Activated naive CD8-positive, alpha-beta T cell treated with anti-CD3 and anti-CD28 coated beads, Interleukin-2, amount 50 U/mL, for 16 hours (primary cell): ENCODE data around the gene PPARD.
"Not testable (repeated sequence)": the region's sequence is repeated elsewhere in the genome, so short reads cannot be mapped to it uniquely, and the experiment has no call there.

Experiments
- DNase-seq: peaks from one replicate; pipeline ENCODE4 v3.0.0-alpha.2; 2020; ENCODE audit warnings: low read depth, low spot score

PPARD gene

DNA sequence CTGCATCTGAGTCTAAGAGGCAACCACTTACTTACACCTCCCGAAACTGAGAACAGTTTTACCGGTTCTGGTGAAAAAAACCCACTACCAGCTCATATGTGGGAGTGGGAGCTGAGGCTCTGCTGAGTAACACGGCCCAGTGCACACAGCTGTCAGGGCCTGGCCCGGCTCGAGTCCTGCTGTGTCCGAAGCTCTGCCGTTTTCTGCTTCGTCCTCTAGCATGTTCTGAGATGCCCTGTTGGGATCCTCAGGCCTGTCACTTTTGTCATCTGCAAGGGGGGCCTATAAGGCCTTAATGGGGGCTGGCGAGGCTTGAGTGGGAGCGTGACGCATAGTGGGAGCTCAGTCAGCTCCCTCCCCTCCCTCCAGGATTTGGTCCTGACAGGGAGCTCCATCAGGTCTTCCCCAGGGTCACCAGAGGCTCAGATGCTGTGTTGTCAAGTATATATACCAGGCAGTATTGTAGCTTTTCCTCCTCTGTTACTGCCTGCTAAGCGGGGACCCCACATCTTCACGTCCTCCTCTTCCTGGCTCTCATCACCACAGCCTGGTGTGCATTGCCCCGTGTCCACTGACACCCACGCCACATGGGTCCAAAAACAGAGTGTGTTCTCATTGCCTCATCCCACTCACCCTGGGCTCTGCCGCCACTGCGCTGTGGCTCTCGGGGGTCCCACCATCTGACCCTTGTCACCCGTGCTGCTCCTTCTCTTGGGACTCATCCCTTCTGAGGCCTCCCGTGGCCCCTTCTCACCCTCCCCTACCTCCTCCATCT lies 64.5 kb downstream of the PPARD start:
- DNase-seq = no peak

DNA sequence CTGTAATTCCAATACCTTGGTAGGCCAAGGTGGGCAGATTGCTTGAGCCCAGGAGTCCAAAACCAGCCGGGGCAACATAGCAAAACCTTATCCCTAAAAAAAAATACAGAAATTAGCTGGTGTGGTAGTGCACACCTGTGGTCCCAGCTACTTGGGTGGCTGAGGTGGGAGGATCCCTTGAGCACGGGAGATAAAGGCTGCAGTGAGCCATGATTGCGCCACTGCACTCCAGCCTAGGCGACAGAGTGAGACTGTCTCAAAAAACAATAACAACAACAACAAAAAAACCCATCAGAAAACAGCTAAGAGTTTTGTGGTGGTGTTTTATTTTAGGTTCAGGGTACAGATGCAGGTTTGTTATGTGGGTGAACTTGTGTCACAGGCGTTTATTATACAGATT lies 66.9 kb downstream of the PPARD start:
- no peak for DNase-seq

DNA sequence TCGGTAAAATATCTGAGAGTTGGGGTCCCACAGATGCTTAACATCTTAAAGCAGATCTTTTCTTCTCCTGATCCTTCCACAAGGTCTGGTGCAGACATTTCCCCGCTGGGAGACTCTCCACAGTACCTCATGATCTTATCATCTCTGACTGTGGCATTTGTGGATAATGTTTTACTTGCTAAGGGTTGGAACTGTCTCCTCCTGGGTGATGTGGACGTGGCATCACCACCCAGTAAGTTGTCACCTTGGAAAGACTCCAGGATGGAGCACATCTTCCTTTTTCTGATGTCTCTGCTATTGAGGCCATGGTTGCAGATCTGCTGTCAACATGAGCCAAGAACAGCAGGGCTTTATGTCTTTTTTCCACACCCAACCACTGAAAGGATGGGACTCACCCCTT lies 67.8 kb downstream of the PPARD start:
- no peak for DNase-seq

DNA sequence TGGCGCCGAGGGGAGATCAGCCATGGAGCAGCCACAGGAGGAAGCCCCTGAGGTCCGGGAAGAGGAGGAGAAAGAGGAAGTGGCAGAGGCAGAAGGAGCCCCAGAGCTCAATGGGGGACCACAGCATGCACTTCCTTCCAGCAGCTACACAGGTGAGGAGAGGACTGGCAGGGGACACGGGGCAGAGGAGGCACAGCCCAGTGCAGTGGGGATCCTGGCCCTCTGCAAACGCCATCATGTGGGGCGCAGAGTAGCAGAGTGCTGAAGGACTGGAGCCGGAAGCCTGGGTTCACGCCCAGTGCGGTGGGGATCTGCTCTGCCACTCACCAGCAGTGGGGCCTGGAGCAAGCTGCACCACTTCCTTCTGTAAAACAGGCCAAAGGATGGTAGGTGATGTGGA lies 68.7 kb downstream of the PPARD start:
- no peak for DNase-seq

DNA sequence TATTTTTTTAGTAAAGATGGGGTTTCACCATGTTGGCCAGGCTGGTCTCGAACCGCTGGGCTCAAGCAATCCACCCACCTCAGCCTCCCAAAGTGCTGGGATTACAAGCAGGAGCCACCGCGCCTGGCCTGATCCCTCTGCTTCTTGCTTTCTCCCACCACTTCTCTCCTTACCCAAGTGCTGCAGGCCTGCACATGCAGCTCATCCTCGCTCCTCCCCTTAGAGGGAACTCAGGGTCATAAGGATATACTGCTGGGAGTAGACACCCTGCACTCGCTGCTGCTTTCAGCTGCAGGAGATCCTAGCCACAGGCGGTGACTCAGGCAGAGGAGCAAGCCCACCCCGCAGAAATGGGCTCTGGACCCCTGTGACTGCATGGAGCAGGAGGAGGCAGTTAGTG lies 69.7 kb downstream of the PPARD start:
- no peak for DNase-seq

DNA sequence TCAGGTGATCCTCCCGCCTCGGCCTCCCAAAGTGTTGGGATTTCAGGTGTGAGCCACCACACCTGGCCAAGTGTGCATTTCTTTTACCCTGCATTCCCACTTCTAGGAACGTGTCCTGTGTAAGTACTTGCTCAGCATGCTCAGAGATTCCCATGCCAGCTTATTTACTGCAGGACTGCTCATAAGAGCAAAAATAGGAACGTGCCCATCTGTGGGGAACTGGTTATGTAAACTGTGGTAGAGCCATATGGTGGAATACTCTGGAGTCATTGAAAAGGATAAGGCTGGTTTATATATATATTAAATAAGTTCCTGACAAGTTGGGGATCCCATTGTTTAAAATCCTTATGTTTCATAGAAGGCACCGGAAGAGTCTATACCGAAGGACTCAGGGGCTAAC lies 71.6 kb downstream of the PPARD start:
- DNase-seq = no peak

DNA sequence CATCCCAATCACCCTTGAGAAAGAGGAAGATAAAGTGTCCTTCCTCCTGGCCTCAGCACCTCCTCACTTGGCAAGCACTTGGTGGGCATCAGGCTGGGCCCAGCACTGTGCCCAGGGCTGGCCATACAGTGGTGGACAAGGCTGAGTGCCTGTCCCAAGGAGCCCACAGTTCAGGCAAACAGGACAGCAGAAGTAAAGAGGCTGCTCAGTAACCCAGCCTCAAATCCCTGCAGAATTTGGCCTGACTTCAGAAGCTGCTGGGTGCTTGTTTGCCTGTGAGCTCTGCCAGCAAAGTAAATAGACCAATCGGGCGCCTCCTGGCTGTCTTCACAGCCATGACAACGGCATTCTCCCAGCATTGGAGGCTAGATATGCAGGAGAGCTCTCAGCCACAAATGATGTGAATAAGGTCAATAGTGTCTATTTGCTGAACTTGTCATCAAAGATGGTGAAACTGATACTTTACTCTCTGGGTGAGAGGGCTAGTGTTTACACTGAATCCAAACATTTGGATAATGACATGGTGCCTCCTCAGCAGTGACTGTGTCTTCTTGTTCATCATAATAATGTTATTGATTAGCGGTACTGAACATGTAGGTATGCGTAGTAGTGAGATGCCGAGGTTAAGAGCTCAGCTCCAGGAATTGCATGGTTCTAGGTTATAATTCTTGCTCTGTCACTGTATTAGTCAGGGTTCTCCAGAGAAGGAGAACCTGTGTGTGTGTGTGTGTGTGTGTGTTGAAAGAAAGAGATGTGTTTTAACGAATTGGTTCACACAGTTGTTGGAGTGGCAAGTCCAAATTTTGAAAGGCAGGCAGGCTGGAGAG lies 72.9 kb downstream of the PPARD start:
- no peak for DNase-seq

DNA sequence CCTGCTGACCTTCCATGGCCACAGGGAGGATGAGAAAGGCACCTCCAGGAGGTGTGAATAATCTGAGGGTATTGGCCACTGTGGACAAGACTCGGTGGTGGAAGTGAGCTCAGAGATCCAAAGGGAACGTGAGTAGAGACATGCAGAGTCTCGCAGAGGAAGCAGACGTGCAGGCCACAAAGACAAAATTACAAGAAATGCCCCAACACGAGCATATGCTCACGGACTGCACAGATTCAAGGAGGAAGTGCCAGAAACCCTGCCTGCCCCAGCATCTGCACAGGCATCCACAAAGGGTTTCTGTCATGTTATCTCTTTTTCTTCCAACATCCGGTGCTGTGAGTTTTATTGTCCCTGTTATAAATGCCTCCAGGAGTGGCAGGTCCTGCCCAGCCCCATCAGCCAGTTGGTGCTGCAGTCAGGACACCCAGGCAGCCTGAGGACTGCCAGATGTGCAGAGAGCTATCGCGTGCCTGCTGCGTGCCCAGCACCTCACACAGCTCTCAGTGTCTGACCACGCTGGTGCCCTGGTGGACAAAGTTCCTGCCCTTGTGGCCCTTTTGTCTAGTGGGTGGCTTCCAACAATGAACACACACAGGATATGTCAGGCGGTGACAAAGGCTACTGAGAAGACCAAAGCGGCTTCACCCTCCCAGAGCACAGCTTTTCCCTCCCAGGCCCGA lies 75.8 kb downstream of the PPARD start:
- no peak for DNase-seq

DNA sequence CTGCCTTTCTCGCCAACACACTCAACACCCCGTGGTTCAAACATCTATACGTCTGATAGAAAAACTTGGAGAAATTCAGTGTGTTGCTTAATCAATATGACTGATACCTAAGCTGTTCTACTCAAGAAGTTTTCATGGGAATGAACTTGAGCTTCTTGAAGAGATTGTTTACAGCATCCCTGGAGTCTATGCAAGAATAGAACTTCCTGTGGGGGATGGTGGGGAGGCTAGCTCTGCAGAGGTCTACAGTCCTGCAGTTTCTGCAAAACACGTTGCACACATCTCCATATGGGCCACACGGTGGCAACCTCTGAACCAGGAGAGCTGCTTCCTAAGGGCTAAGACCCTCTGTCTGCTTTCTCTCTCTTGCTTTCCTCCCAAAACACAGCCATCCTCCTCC lies 77.1 kb downstream of the PPARD start:
- DNase-seq = no peak

DNA sequence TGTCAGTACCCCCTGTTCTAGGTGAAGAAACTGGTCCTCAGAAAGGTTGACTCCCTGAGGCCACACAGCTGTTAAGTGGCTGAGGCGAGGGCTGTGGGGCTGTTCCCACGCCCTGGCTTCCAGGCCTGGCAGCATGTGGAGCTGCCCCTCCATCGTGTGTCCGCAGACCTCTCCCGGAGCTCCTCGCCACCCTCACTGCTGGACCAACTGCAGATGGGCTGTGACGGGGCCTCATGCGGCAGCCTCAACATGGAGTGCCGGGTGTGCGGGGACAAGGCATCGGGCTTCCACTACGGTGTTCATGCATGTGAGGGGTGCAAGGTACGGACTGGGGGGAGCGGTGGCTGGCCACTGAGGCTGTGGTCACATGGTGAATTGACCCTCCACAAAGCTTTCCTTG lies 77.6 kb downstream of the PPARD start:
- no peak for DNase-seq

DNA sequence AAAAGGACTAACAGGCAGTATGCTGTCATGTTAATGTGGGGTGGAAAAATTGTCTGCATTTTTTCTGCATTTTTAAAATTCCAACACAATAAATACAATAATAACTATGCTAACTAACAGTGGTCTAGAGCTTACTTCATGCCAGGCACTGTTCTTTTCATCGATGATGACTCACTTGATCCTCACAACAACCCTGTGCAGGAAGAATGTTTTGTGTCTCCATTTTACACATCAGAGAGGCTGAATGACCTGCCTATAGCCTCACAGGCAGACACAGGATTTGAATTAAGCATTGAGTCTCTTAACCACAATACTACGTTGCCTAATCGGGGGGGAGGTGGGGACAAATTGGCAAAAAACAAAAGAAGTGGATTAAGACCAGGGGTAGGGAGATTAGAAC lies 82.9 kb downstream of the PPARD start:
- no peak for DNase-seq

DNA sequence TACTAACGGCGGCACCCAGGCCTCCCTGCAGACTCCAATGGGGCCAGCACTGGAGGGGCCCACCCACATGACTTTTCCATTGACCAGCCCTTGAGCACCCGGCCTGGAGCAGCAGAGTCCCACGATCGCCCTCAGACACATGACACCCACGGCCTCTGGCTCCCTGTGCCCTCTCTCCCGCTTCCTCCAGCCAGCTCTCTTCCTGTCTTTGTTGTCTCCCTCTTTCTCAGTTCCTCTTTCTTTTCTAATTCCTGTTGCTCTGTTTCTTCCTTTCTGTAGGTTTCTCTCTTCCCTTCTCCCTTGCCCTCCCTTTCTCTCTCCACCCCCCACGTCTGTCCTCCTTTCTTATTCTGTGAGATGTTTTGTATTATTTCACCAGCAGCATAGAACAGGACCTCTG lies 83.7 kb downstream of the PPARD start:
- DNase-seq = no peak

DNA sequence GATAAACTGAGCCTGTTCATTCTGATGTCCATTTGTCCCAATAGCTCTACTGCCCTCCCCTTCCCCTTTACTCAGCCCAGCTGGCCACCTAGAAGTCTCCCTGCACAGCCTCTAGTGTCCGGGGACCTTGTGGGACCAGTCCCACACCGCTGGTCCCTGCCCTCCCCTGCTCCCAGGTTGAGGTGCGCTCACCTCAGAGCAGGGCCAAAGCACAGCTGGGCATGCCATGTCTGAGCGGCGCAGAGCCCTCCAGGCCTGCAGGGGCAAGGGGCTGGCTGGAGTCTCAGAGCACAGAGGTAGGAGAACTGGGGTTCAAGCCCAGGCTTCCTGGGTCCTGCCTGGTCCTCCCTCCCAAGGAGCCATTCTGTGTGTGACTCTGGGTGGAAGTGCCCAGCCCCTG lies 85.1 kb downstream of the PPARD start:
- no peak for DNase-seq

DNA sequence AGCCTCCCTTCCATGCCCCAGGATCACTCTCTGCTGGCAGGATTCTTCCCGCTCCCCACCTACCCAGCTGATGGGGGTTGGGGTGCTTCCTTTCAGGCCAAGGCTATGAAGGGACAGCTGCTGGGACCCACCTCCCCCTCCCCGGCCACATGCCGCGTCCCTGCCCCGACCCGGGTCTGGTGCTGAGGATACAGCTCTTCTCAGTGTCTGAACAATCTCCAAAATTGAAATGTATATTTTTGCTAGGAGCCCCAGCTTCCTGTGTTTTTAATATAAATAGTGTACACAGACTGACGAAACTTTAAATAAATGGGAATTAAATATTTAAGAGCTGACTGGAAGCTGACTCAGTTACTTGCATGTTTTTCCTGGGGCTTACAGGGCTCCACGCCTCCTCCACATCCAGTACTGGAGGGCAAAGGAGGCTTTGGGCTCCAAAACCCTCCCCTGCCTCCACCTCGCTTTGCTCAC lies 85.5 kb downstream of the PPARD start:
- no peak for DNase-seq

DNA sequence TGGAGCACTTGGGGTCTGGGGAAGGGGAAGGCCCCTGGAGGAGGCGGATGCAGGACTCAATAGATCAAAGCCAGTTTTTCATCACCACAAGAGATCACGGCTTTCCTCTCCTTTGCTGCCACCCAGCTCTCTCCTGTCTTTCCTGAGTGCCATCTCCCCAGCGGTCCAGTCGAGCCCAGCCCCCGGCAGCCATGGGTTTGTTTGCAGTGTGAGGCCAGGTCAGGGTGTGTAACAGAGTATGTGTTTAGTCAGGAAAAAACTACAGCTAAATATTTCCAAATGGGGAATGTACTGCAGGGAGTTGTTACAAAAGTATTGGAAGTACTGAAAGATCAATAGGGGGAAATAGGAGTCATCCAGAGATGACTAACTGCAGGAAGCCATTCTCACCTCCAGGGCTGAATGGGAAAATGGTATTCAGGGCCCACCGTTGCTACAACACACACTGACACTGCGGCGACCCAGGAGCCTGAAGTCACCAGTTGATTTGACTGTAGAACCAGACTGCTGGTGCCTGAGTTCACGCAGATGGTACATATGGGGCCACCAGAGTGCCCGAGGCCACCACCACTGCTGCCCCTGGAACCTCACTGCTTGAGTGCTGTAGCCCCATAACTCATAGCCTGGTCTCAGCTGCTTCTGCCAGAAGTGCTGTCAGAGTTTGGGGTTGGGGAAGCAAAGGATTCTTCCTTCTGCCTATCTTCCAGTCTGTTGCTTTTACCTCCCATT lies 86.2 kb downstream of the PPARD start:
- no peak for DNase-seq

DNA sequence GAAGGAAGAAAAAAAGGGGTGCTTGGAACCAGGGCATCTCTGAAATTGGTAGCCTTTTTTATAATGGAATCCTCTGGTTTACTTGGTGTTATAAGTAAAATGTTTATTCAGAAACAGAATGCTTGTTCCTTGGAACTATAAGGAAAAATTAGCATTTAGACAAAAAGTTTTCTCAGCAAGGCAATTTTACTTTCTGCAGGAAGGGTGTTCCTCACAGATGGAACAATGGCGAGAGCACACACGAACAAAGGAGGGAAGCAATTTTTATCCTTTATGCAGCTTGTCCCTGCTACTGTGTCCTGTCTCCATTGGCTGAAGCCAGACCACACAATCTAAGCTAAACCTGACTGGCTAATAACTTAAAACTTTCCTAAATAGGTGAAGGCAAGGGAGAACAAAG lies 87.1 kb downstream of the PPARD start:
- DNase-seq = no peak

DNA sequence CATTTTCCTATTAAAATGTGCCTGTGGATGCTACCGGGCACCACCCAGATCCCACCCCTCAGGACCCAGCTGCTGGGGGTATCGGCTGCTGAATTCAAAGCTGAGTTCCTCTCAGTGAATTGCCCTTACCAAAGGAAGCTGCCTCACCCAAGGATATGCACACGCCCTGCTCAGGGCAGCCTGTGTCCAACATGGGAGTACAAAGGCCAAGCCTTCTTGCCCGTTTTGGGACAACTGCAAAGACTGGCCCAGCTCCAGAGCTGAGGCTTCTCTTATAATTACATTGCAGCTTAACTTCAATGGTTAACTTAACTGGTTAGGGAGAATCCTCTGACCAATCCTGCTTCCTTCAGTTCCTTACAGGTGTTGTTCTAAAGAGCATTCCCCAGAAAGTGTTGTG lies 89.9 kb downstream of the PPARD start:
- DNase-seq = no peak

DNA sequence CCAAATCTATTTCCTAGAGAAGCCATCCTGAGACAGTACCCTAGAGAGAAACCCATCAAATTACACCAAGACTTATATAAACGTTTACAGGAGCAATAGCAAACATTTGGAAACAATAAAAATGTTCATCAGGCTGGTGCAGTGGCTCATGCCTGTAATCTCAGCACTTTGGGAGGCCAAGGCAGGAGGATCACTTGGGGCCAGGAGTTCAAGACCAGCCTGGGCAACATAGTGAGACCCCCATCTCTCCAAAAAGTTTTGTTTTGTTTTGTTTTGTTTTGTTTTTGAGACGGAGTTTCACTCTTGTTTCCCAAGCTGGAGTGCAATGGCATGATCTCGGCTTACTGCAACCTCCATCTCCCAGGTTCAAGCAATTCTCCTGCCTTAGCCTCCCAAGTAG lies 90.3 kb downstream of the PPARD start:
- DNase-seq = not testable (repeated sequence)

DNA sequence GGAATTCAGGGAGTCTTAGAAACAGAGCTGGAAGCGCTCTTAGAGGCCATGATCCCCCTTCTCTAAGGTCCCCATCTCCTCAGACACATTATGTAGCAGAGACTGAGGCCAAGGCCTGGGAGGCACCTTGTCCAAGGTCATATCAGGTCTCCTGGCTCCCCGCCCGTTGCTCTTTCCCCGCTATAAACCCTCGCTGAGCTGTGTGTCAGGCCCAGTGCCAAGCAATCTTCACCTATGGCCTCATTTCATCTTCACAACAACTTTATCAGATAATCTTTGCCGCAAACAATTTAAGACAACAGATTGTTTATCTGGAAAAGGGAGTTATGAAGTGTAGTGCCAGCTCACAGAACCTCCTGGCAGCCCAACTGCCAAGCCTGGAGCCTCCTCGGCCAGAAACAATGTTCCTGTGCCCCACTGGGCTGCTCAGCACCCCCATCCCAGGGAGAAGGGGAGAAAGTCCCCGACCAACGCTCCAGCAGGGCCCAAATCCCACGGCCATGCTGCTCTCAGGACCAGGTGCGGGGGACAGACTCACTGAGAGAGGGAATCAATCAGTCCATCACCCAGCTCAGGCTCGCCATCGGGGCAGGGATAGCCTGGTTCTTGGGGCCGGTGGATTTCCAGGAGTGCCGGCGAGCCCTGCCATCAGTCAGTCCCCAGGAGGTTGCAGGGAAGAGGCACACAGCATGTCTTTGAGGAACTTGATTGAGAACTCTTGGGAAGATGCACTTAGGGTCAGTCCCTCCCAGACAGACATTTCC lies 92.9 kb downstream of the PPARD start:
- DNase-seq = no peak

DNA sequence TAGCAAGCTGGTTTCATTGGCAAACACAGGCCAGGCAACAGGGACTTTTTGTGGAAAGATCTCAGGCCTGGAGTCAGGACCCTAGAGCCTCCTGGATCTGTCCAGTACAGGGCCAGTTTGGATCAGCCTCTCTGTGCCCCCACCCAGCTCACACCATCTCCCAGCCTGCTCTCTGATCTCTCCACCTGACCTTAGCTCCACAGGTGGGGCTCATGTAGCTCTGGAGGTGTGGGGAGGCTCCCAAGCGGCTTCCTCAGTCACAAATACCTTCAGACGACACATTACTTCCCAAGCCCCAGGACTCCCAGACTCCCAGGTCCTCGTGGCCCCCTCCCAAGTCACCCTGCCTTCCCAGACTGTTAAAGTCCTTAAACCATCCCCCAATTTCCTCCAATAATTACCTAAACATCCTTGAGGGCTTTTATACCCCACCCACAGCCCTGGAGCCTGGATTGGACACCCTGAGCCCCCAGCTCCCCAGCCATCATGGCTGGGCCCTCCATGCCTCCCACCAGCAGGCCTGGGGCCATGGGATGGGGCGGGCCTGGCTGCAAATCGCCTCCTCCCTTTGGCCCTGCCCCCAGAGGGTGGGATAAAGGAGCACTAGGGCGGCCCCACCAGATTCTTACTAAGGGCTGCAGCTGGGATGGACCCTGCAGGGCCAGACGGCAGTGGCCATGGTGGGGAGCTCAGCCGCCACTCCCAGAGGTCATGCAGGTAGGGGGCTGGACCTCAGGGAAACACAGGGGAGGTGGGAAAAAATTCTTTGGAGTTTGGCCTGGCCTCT lies 93.9 kb downstream of the PPARD start:
- DNase-seq = no peak
